Measurements from ENCODE around the gene MXRA5.

- TF ChIP-seq CTCF (IDR thresholded peaks at IDR 0.05) (no peak), ZFX (IDR thresholded peaks at IDR 0.05; ENCODE audit: borderline replicate concordance) (no peak)
These were observed 47.2 kb upstream of the MXRA5 start for GRCh38 chrX:3393581-3394111.
